HepG2 (cell line): ENCODE measurements around the gene ATP5MK. TPM values are rescaled to one million over a fixed set of nuclear protein-coding genes. Genes with fewer than 3 reads are reported as not detected.

Experiments
- BRCA1 ChIP-seq: sonication (generic); formaldehyde crosslinking; IDR thresholded peaks from 2 replicates; pipeline ENCODE4 v1.4.0; 2020; ENCODE audit warnings: missing genetic modification reagents
- CENPX ChIP-seq: sonication (generic); formaldehyde crosslinking; IDR thresholded peaks from 2 replicates; pipeline ENCODE4 v1.9.0; 2021; ENCODE audit warnings: mild to moderate bottlenecking, missing genetic modification reagents, moderate library complexity
- ETV5 ChIP-seq: IDR thresholded peaks from 2 replicates; pipeline ENCODE4 v1.6.1; 2018; ENCODE audit warnings: missing biosample characterization, missing genetic modification reagents, inconsistent platforms, borderline replicate concordance
- GLI4 ChIP-seq: sonication (generic); formaldehyde crosslinking; IDR thresholded peaks from 2 replicates; pipeline ENCODE4 v1.5.1; 2020; ENCODE audit warnings: missing genetic modification reagents, mild to moderate bottlenecking, moderate library complexity, borderline replicate concordance
- LRRFIP1 ChIP-seq: sonication (generic); formaldehyde crosslinking; conservative IDR thresholded peaks from 2 replicates; pipeline ENCODE4 v1.4.0; 2020; ENCODE audit warnings: missing genetic modification reagents
- PHF20 ChIP-seq: sonication (generic); formaldehyde crosslinking; IDR thresholded peaks from 2 replicates; pipeline ENCODE4 v1.5.0; 2020; ENCODE audit warnings: mild to moderate bottlenecking, missing genetic modification reagents
- PLSCR1 ChIP-seq: sonication (generic); formaldehyde crosslinking; IDR thresholded peaks from 2 replicates; pipeline ENCODE4 v1.5.0; 2020; ENCODE audit warnings: missing genetic modification reagents, mild to moderate bottlenecking, borderline replicate concordance
- RBAK ChIP-seq: sonication (generic); formaldehyde crosslinking; IDR thresholded peaks from 2 replicates; pipeline ENCODE4 v1.5.1; 2020; ENCODE audit warnings: mild to moderate bottlenecking, missing genetic modification reagents
- SP2 ChIP-seq: sonication (generic); formaldehyde crosslinking; IDR thresholded peaks from 2 replicates; pipeline ENCODE4 v1.5.1; 2020; ENCODE audit warnings: mild to moderate bottlenecking, missing genetic modification reagents
- TGIF2 ChIP-seq: IDR thresholded peaks from 2 replicates; pipeline ENCODE4 v1.6.1; 2016; ENCODE audit warnings: control low read depth, missing compliant biosample characterization
- THAP9 ChIP-seq: sonication (generic); formaldehyde crosslinking; IDR thresholded peaks from 2 replicates; pipeline ENCODE4; 2020; ENCODE audit warnings: missing genetic modification reagents, mild to moderate bottlenecking, borderline replicate concordance
- ZNF138 ChIP-seq: sonication (generic); formaldehyde crosslinking; IDR thresholded peaks from 2 replicates; pipeline ENCODE4 v1.5.0; 2020; ENCODE audit warnings: mild to moderate bottlenecking, low read depth, missing genetic modification reagents
- ZNF18 ChIP-seq: sonication (generic); formaldehyde crosslinking; IDR thresholded peaks from 2 replicates; pipeline ENCODE4 v1.8.0; 2022; ENCODE audit warnings: mild to moderate bottlenecking, missing genetic modification reagents; ENCODE audit not compliant: insufficient replicate concordance
- ZNF253 ChIP-seq: sonication (generic); formaldehyde crosslinking; IDR thresholded peaks from 2 replicates; pipeline ENCODE4 v1.8.0; 2022; ENCODE audit warnings: mild to moderate bottlenecking, missing genetic modification reagents, borderline replicate concordance
- ZNF569 ChIP-seq: sonication (generic); formaldehyde crosslinking; IDR thresholded peaks from 2 replicates; pipeline ENCODE4 v1.5.0; 2020; ENCODE audit warnings: mild to moderate bottlenecking, missing genetic modification reagents, moderate library complexity, borderline replicate concordance
- ZNF746 ChIP-seq: sonication (generic); formaldehyde crosslinking; IDR thresholded peaks from 2 replicates; pipeline ENCODE4 v1.8.0; 2022; ENCODE audit warnings: mild to moderate bottlenecking, missing genetic modification reagents
- ZNF782 ChIP-seq: sonication (generic); formaldehyde crosslinking; IDR thresholded peaks from 2 replicates; pipeline ENCODE4 v1.4.0; 2020; ENCODE audit warnings: missing genetic modification reagents, mild to moderate bottlenecking, borderline replicate concordance
- ZXDC ChIP-seq: sonication (generic); formaldehyde crosslinking; IDR thresholded peaks from 2 replicates; pipeline ENCODE4 v1.5.0; 2020; ENCODE audit warnings: mild to moderate bottlenecking, missing genetic modification reagents
- polyA plus RNA-seq, 8 experiments: library from polyadenylated mRNA; depleted of rRNA in 3 of 8; stranded (reverse) in 7 of 8; unstranded in 1 of 8; fragments of >200 nt; fragmentation: Illumina TruSeq in 4 of 8; extraction: Trizol in 4 of 8; gene quantifications; 2 replicates each; pipeline versions ENCODE4 v1.2.1 to v1.2.3, GENCODE V29; 2011 to 2016; ENCODE audit warnings: low read depth in 4 of 8, missing spikeins in 1 of 8, mixed read lengths in 1 of 8; ENCODE audit not compliant: insufficient read depth in 1 of 8
- total RNA-seq, 5 experiments: library from RNA; depleted of rRNA; stranded (reverse); fragments of >200 nt; fragmentation: Illumina TruSeq; extraction: Trizol; gene quantifications; 2 replicates each; pipeline ENCODE4 v1.2.3, GENCODE V29; 2016; ENCODE audit warnings: low read depth in 1 of 5

ATP5MK gene
- total and polyA plus RNA-seq, 2 of the 13 experiments (the other 11 are each of a cell fraction or from before 2014, with no cell fraction given), result 312 to 517 TPM

- TF ChIP-seq ZNF18 (CRISPR knock-in tag) (peak; percentile 89), LRRFIP1 (CRISPR knock-in tag) (no peak), PLSCR1 (CRISPR knock-in tag) (no peak), THAP9 (CRISPR knock-in tag) (peak; percentile 83; the same call in 1 of the 2 replicates), ETV5 (peak; percentile 88), ZNF253 (CRISPR knock-in tag) (no peak), ZNF569 (CRISPR knock-in tag) (no peak), RBAK (CRISPR knock-in tag) (no peak), SP2 (peak; percentile 96), TGIF2 (CRISPR knock-in tag) (peak; percentile 96), CENPX (CRISPR knock-in tag) (no peak), ZNF138 (CRISPR knock-in tag) (no peak), PHF20 (peak; percentile 95), ZNF746 (0 out of 2 replicates have a peak, but pooled peaks have one; percentile 7), ZNF782 (CRISPR knock-in tag) (no peak; the same call in 1 of the 2 replicates), BRCA1 (CRISPR knock-in tag) (0 out of 2 replicates have a peak, but pooled peaks have one; percentile 70), ZXDC (no peak), GLI4 (peak; percentile 56; the same call in 1 of the 2 replicates)
These were observed at the start of gene ATP5MK, which contains the start of gene PDCD11 (continued) for GRCh38 chr10:103396067-103396788.
